ENCODE results near the gene IL13. TPM values are rescaled to one million over a fixed set of nuclear protein-coding genes. Genes with fewer than 3 reads are reported as not detected.
A peak's percentile ranks its signal among the peaks of the same experiment; 100 is the strongest.

Gene IL13
- total RNA-seq, 1 experiment from 2014 or later = not detected

- Mint-ChIP-seq H3K4me3 (no peak overlapping the region), H3K27me3 (ENCODE audit: low read depth) (no peaks in the 10 kb centered on the region; the same call in 1 of the 2 replicates), H3K27ac (no peak overlapping the region), H3K9me3 (no peaks in the 10 kb centered on the region), H3K36me3 (ENCODE audit: insufficient read depth in 1 of 3, low read depth in 3 of 3) (no peaks in the 10 kb centered on the region), H3K4me1 (peaks cover 4 to 8% of the 10 kb centered on the region in 2 experiments; a peak in 1 of 4 replicates)
- no peak overlapping the region for H3K56ac ChIP-seq (ENCODE audit: insufficient read length, low read depth, low read length)
- no peaks in the 10 kb centered on the region for H3K9me3 ChIP-seq (ENCODE audit: control insufficient read depth, low read depth, low read length)
- H3K79me1 ChIP-seq (ENCODE audit: insufficient read depth, low read depth, low read length, poor library complexity, severe bottlenecking) = no peaks in the 10 kb centered on the region
- TF ChIP-seq CTCF (conservative IDR thresholded peaks at IDR 0.05) = no peak
- no peak overlapping the region for H3K23ac ChIP-seq (ENCODE audit: insufficient read length, low read depth, low read length)
- H2BK12ac ChIP-seq (ENCODE audit: insufficient read length, low read depth, low read length) = no peak overlapping the region
- no peak overlapping the region for H2BK5ac ChIP-seq (ENCODE audit: insufficient read length, low read length)
- H3K4ac ChIP-seq (ENCODE audit: low read depth, low read length) = no peak overlapping the region
- peaks cover 3% of the 10 kb centered on the region for H4K20me1 ChIP-seq (ENCODE audit: control insufficient read depth, insufficient read depth, insufficient read length)
- H4K8ac ChIP-seq (replicated peaks; ENCODE audit: insufficient read length, low read depth, low read length) = no peak overlapping the region
- H3K23me2 ChIP-seq (ENCODE audit: insufficient read length, low read depth, low read length, poor library complexity, severe bottlenecking) = no peaks in the 10 kb centered on the region
- no peak overlapping the region for H3K9ac ChIP-seq (ENCODE audit: extremely low read depth, insufficient read length, low read length)
- H4K5ac ChIP-seq (ENCODE audit: insufficient read length, low read depth, low read length) = no peak overlapping the region
- no peak overlapping the region for H3T11ph ChIP-seq (ENCODE audit: low read length)
- H3K18ac ChIP-seq (ENCODE audit: insufficient read length, low read depth, low read length) = no peak overlapping the region
- H3K27ac ChIP-seq (ENCODE audit: insufficient read length, low read depth, low read length) = no peak overlapping the region
- no peaks in the 10 kb centered on the region for H3K4me1 ChIP-seq (ENCODE audit: insufficient read depth, low read length)
- H2AK5ac ChIP-seq (ENCODE audit: insufficient read length, low read length) = no peak overlapping the region
- H4K91ac ChIP-seq (ENCODE audit: insufficient read length, low read depth, low read length) = no peak overlapping the region
- no peak overlapping the region for H3K14ac ChIP-seq (ENCODE audit: insufficient read depth, low read length)
- H2BK20ac ChIP-seq (ENCODE audit: low read depth, low read length, poor library complexity, severe bottlenecking) = no peak overlapping the region
- no peak overlapping the region for H2BK120ac ChIP-seq (ENCODE audit: low read depth, low read length, poor library complexity, severe bottlenecking)
- no peaks in the 10 kb centered on the region for H3K27me3 ChIP-seq (ENCODE audit: insufficient read depth, low read length)
- H2AFZ ChIP-seq (ENCODE audit: low read length) = no peak overlapping the region
- DNase-seq = peak; percentile 17
- H3K4me2 ChIP-seq (ENCODE audit: insufficient read depth, insufficient read length, low read length) = no peak overlapping the region
- no peaks in the 10 kb centered on the region for H3K79me2 ChIP-seq (ENCODE audit: insufficient read depth, low read length)
- WGBS (ENCODE audit: extremely low coverage, insufficient read length, low lambda C conversion rate) = no CpG with 5 or more reads among the region's 8 CpGs
- H2BK15ac ChIP-seq (ENCODE audit: low read depth, low read length) = no peak overlapping the region
Measured at GRCh38 chr5:132680780-132681475, 23.0 kb downstream of the IL13 start.

Data from H9 (cell line).